GM12801 (cell line): ENCODE data around the gene CCL19.

ENCODE experiments used
- CTCF ChIP-seq: IDR thresholded peaks from one replicate; pipeline ENCODE4 v1.5.1; 2011; ENCODE audit warnings: control low read depth; ENCODE audit not compliant: insufficient read length; ENCODE audit errors: extremely low read depth

CCL19 gene

GRCh38 chr9:34690983-34691935 lies at the start of gene CCL19:
TSS of gene CCL19 (minus strand) at chr9:34691276. CDS start at chr9:34691139, 137 bp downstream.
- TF ChIP-seq CTCF: no peak

- TF ChIP-seq CTCF: no peak
Observed at GRCh38 chr9:34737677-34738260, 46.7 kb upstream of the CCL19 start.

GRCh38 chr9:34734720-34735119 lies 43.6 kb upstream of the CCL19 start:
- TF ChIP-seq CTCF: no peak

- no peak for TF ChIP-seq CTCF
Observed at GRCh38 chr9:34732886-34733285, 41.8 kb upstream of the CCL19 start.

GRCh38 chr9:34732478-34732877 lies 41.4 kb upstream of the CCL19 start:
- no peak for TF ChIP-seq CTCF

GRCh38 chr9:34723141-34723540 lies 32.1 kb upstream of the CCL19 start:
- TF ChIP-seq CTCF: no peak

GRCh38 chr9:34719021-34719768 lies 28.1 kb upstream of the CCL19 start:
- no peak for TF ChIP-seq CTCF
